CD4-positive, alpha-beta T cell (primary cell): ENCODE results near the gene SPDYE6. TPM values are rescaled to one million over a fixed set of nuclear protein-coding genes. Genes with fewer than 3 reads are reported as not detected.
"Not testable (repeated sequence)": the region's sequence is repeated elsewhere in the genome, so short reads cannot be mapped to it uniquely, and the experiment has no call there.

Source experiments
- ATAC-seq: fragments of 200-7000 bp; cut with Tn5 transposase; one replicate; pipeline ENCODE4 v1.10.0; 2022; ENCODE audit warnings: mild to moderate bottlenecking; ENCODE audit not compliant: poor library complexity
- CTCF ChIA-PET: fragments of 350-600 bp; sonication (Branson Sonifier 250); formaldehyde crosslinking; loops from one replicate; lab custom pipeline; 2021; ENCODE audit warnings: antibody characterized with exemption, inconsistent platforms; lab: Charles Lee
- POLR2A ChIA-PET: fragments of 350-600 bp; sonication (Branson Sonifier 250); formaldehyde crosslinking; loops from one replicate; lab custom pipeline; 2021; ENCODE audit warnings: antibody characterized with exemption, inconsistent platforms; lab: Charles Lee
- DNase-seq, 14 experiments: peaks; one replicate each; pipeline ENCODE4 v3.0.0-alpha.2; 2013 to 2020; ENCODE audit warnings: mixed read lengths in 2 of 14
- H3K27ac ChIP-seq, 2 donors: one replicate each; pipeline versions ENCODE4 v1.5.1 to v1.7.0; 2013; ENCODE audit warnings: low read length in 2 of 2, low read depth in 1 of 2, mild to moderate bottlenecking in 1 of 2
- H3K27me3 ChIP-seq, 2 experiments: 1 replicate in 1 of 2; 2 replicates in 1 of 2; pipeline versions ENCODE4 v1.6.1 to v1.7.0; 2013; ENCODE audit warnings: low read length in 2 of 2, control low read depth in 1 of 2, mild to moderate bottlenecking in 1 of 2, moderate library complexity in 1 of 2; ENCODE audit not compliant: insufficient read depth in 2 of 2, control insufficient read depth in 1 of 2
- H3K36me3 ChIP-seq: one replicate; pipeline ENCODE4 v1.6.1; 2013; ENCODE audit warnings: low read length, control low read depth; ENCODE audit not compliant: insufficient read depth
- H3K4me1 ChIP-seq: one replicate; pipeline ENCODE4 v1.6.1; 2013; ENCODE audit warnings: low read length, control low read depth; ENCODE audit not compliant: insufficient read depth
- H3K4me3 ChIP-seq: one replicate; pipeline ENCODE4 v1.5.1; 2013; ENCODE audit warnings: mild to moderate bottlenecking, low read length, moderate library complexity
- H3K9me3 ChIP-seq, 2 experiments: 1 replicate in 1 of 2; 2 replicates in 1 of 2; pipeline versions ENCODE4 v1.6.1 to v1.7.0; 2013; ENCODE audit warnings: low read length in 2 of 2, mild to moderate bottlenecking in 2 of 2, control low read depth in 1 of 2, moderate library complexity in 1 of 2; ENCODE audit not compliant: control insufficient read depth in 1 of 2, insufficient read depth in 1 of 2
- H3K27ac Mint-ChIP-seq: one replicate; pipeline ENCODE4 v1.8.0; 2020; ENCODE audit warnings: mixed read lengths
- H3K27me3 Mint-ChIP-seq: one replicate; pipeline ENCODE4 v1.8.0; 2021; ENCODE audit warnings: mixed read lengths
- H3K36me3 Mint-ChIP-seq: one replicate; pipeline ENCODE4 v1.8.0; 2021; ENCODE audit warnings: low read depth, mixed read lengths
- H3K4me1 Mint-ChIP-seq: one replicate; pipeline ENCODE4 v1.8.0; 2021; ENCODE audit warnings: low read depth, mixed read lengths
- H3K4me3 Mint-ChIP-seq: one replicate; pipeline ENCODE4 v1.8.0; 2020; ENCODE audit warnings: mild to moderate bottlenecking, mixed read lengths
- H3K9me3 Mint-ChIP-seq: one replicate; pipeline ENCODE4 v1.8.0; 2020; ENCODE audit warnings: mixed read lengths
- CTCF ChIP-seq: fragments of 200-600 bp; IDR thresholded peaks from one replicate; pipeline ENCODE4 v1.8.0; 2022; ENCODE audit warnings: antibody characterized with exemption, mild to moderate bottlenecking
- intact Hi-C, 2 experiments: fragments of 100-400 bp; cut with DNase I in 1 of 2; cut with micrococcal nuclease in 1 of 2; formaldehyde crosslinking; loops; one replicate each; pipeline versions ENCODE4 v1.15.1 to v1.9.0; 2023 to 2025; cut with DNase I, micrococcal nuclease
- total RNA-seq, 174 experiments: library from RNA in 2 of 174; stranded (reverse) in 2 of 174; gene quantifications; one replicate each; pipeline ENCODE4 v1.2.3 and lab custom pipeline; 2021 to 2026

The SPDYE6 gene
- total RNA-seq, 2 experiments from 2014 or later, result not detected

- Histone ChIP-seq H3K4me3 (no peak overlapping the region), H3K27me3 (no peaks in the 10 kb centered on the region), H3K36me3 (peaks cover 3% of the 10 kb centered on the region), H3K4me1 (no peaks in the 10 kb centered on the region), H3K27ac (no peak overlapping the region), H3K9me3 (no peaks in the 10 kb centered on the region)
- TF ChIP-seq CTCF, result no peak
- DNase-seq (no peak), ATAC-seq (no peak)
- ChIA-PET POLR2A (interaction anchor here (1.9 kb wide), 1 partner anchor 9 kb away, joined by 6 read pairs; the partner anchor contains the start of gene PRKRIP1), CTCF (no interaction called here)
- Mint-ChIP-seq H3K27me3 (no peaks in the 10 kb centered on the region), H3K36me3 (peaks cover 26% of the 10 kb centered on the region), H3K9me3 (no peaks in the 10 kb centered on the region), H3K4me1 (no peaks in the 10 kb centered on the region), H3K27ac (no peak overlapping the region), H3K4me3 (no peak overlapping the region)
- intact Hi-C loops, result no loop called here
Observed at GRCh38 chr7:102387064-102387463, 30.8 kb upstream of the SPDYE6 start.

GRCh38 chr7:102381696-102382425, 25.6 kb upstream of the SPDYE6 start:
- H3K27ac Mint-ChIP-seq, H3K27me3 Mint-ChIP-seq, intact Hi-C loops, H3K4me3 ChIP-seq, H3K4me3 Mint-ChIP-seq, H3K27ac ChIP-seq, POLR2A ChIA-PET, DNase-seq, H3K27me3 ChIP-seq, H3K4me1 ChIP-seq, H3K4me1 Mint-ChIP-seq, H3K9me3 Mint-ChIP-seq, CTCF ChIA-PET, H3K9me3 ChIP-seq: not testable (repeated sequence)
- ATAC-seq, result peak; percentile 37
- H3K36me3 Mint-ChIP-seq, result peaks cover 56% of the 10 kb centered on the region
- peaks cover 45% of the 10 kb centered on the region for H3K36me3 ChIP-seq

GRCh38 chr7:102380837-102381236, 24.6 kb upstream of the SPDYE6 start:
- H3K27ac ChIP-seq, H3K9me3 ChIP-seq, H3K4me1 ChIP-seq, H3K4me1 Mint-ChIP-seq, DNase-seq, intact Hi-C loops, H3K27me3 Mint-ChIP-seq, H3K27ac Mint-ChIP-seq, H3K4me3 ChIP-seq, H3K27me3 ChIP-seq, H3K9me3 Mint-ChIP-seq, H3K4me3 Mint-ChIP-seq, CTCF ChIA-PET, POLR2A ChIA-PET, ATAC-seq: not testable (repeated sequence)
- peaks cover 58% of the 10 kb centered on the region for H3K36me3 Mint-ChIP-seq
- H3K36me3 ChIP-seq, result peaks cover 45% of the 10 kb centered on the region

- Mint-ChIP-seq H3K4me3 (no peak overlapping the region), H3K36me3 (peaks cover 60% of the 10 kb centered on the region), H3K27ac (peak overlapping the region; percentile 58), H3K9me3 (no peaks in the 10 kb centered on the region), H3K4me1 (no peaks in the 10 kb centered on the region), H3K27me3 (no peaks in the 10 kb centered on the region)
- H3K9me3 ChIP-seq, result no peaks in the 10 kb centered on the region
- H3K27me3 ChIP-seq, result no peaks in the 10 kb centered on the region
- H3K4me3 ChIP-seq, result no peak overlapping the region
- intact Hi-C loops, result no loop called here
- DNase-seq (no peak), ATAC-seq (no peak)
- peaks cover 42% of the 10 kb centered on the region for H3K36me3 ChIP-seq
- H3K4me1 ChIP-seq, result no peaks in the 10 kb centered on the region
- CTCF ChIA-PET, result no interaction called here
- POLR2A ChIA-PET, result no interaction called here
- H3K27ac ChIP-seq, result no peak overlapping the region
- no peak for TF ChIP-seq CTCF
Observed at GRCh38 chr7:102376964-102377466, 20.8 kb upstream of the SPDYE6 start.

GRCh38 chr7:102372796-102373195, 16.6 kb upstream of the SPDYE6 start:
- H3K4me3 Mint-ChIP-seq, H3K4me1 ChIP-seq, H3K9me3 Mint-ChIP-seq, intact Hi-C loops, H3K27ac ChIP-seq, ATAC-seq, H3K4me3 ChIP-seq, H3K27me3 Mint-ChIP-seq, DNase-seq, H3K27ac Mint-ChIP-seq, H3K9me3 ChIP-seq, CTCF ChIA-PET, POLR2A ChIA-PET, H3K27me3 ChIP-seq: not testable (repeated sequence)
- H3K36me3 ChIP-seq, result peaks cover 10% of the 10 kb centered on the region
- Mint-ChIP-seq H3K4me1 (peaks cover 19% of the 10 kb centered on the region), H3K36me3 (peaks cover 50% of the 10 kb centered on the region)

GRCh38 chr7:102370038-102370437, 13.8 kb upstream of the SPDYE6 start:
- Mint-ChIP-seq H3K36me3 (peaks cover 52% of the 10 kb centered on the region), H3K4me1 (peaks cover 32% of the 10 kb centered on the region)
- H3K27me3 ChIP-seq, intact Hi-C loops, DNase-seq, CTCF ChIA-PET, H3K9me3 ChIP-seq, H3K4me3 ChIP-seq, H3K36me3 ChIP-seq, H3K27me3 Mint-ChIP-seq, ATAC-seq, POLR2A ChIA-PET, H3K27ac ChIP-seq, H3K27ac Mint-ChIP-seq, H3K4me1 ChIP-seq, H3K9me3 Mint-ChIP-seq, H3K4me3 Mint-ChIP-seq: not testable (repeated sequence)
